ENCODE data around the gene PDSS2. TPM values are rescaled to one million over a fixed set of nuclear protein-coding genes. Genes with fewer than 3 reads are reported as not detected.
"Not testable (repeated sequence)": the region's sequence is repeated elsewhere in the genome, so short reads cannot be mapped to it uniquely, and the experiment has no call there.

The PDSS2 gene
- total and polyA plus RNA-seq, 7 donors, result 9.4 to 18.5 (median 11.1) TPM

- Histone ChIP-seq H3K9me3 (no peaks in the 10 kb centered on the region), H3K36me3 (no peaks in the 10 kb centered on the region), H3K27ac (peak overlapping the region; percentile 88 to 95 (median 92)), H3K4me1 (peaks cover 0 to 31% (median 17%) of the 10 kb centered on the region in 4 donors), H3K4me3 (peak overlapping the region; percentile 77 to 86 (median 82)), H3K27me3 (peaks cover 0 to 6% (median 0%) of the 10 kb centered on the region in 3 donors)
- WGBS, 2 donors, result 1% methylated on average over 51 of the region's 51 CpGs
- intact Hi-C loops (cut with DNase I), result loop anchor here (5.0 kb wide), 1 partner anchor 468 kb away; the partner anchor contains the start of gene SEC63
- DNase-seq, result peak; percentile 77
- TF ChIP-seq, protein P1, sequence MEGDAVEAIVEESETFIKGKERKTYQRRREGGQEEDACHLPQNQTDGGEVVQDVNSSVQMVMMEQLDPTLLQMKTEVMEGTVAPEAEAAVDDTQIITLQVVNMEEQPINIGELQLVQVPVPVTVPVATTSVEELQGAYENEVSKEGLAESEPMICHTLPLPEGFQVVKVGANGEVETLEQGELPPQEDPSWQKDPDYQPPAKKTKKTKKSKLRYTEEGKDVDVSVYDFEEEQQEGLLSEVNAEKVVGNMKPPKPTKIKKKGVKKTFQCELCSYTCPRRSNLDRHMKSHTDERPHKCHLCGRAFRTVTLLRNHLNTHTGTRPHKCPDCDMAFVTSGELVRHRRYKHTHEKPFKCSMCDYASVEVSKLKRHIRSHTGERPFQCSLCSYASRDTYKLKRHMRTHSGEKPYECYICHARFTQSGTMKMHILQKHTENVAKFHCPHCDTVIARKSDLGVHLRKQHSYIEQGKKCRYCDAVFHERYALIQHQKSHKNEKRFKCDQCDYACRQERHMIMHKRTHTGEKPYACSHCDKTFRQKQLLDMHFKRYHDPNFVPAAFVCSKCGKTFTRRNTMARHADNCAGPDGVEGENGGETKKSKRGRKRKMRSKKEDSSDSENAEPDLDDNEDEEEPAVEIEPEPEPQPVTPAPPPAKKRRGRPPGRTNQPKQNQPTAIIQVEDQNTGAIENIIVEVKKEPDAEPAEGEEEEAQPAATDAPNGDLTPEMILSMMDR (IDR thresholded peaks at IDR 0.05), result no peak
- TF ChIP-seq POLR2AphosphoS5 (IDR thresholded peaks at IDR 0.05), result no peak
- no peak for TF ChIP-seq POLR2A (IDR thresholded peaks at IDR 0.05)
- no peak for TF ChIP-seq EP300 (IDR thresholded peaks at IDR 0.05)
Measured at GRCh38 chr6:107488875-107489635, 29.7 kb upstream of the PDSS2 start.

- H3K27ac ChIP-seq, result peak overlapping the region; percentile 88 to 95 (median 92)
- H3K4me1 ChIP-seq, result peaks cover 0 to 26% (median 12%) of the 10 kb centered on the region in 4 donors
- H3K36me3 ChIP-seq, result no peaks in the 10 kb centered on the region
- H3K4me3 ChIP-seq, result peak overlapping the region; percentile 77 to 86 (median 82)
- no peaks in the 10 kb centered on the region for H3K9me3 ChIP-seq
- no peak for TF ChIP-seq EP300 (IDR thresholded peaks at IDR 0.05)
- TF ChIP-seq POLR2A (IDR thresholded peaks at IDR 0.05), result no peak
- TF ChIP-seq POLR2AphosphoS5 (IDR thresholded peaks at IDR 0.05), result no peak
- TF ChIP-seq, protein P1 (IDR thresholded peaks at IDR 0.05), result no peak
- DNase-seq, result no peak
- intact Hi-C loops (cut with DNase I), result loop anchor here (5.0 kb wide), 1 partner anchor 469 kb away; the partner anchor contains the start of gene SEC63
- H3K27me3 ChIP-seq, result peaks cover 0 to 6% (median 0%) of the 10 kb centered on the region in 3 donors
- WGBS, 2 donors, result 10 to 13% methylated on average over 27 of the region's 27 CpGs
Measured at GRCh38 chr6:107488174-107488874, 29.0 kb upstream of the PDSS2 start.

DNA sequence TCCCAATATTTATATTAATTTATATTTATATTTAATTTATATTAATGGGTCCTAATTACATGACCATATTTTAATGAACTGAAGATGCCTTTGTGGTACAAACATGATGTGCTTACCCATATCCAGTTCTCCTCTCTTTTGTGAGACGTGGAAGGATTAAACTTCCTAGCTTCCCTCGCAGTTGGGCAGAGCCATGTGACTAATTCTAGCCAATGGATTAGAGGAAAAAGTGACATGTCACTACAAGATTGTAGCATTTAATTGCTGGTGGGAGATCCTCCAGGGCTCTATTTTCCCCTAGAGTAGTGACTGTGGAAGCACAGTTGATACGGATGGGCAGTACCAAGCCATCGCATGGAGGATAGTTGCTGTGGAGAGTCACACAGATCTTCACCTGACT is 25.8 kb upstream of the PDSS2 start:
- 85 to 89% methylated on average over 4 of the region's 4 CpGs for WGBS, 2 donors
- DNase-seq, result no peak
- Histone ChIP-seq H3K27ac (no peak overlapping the region), H3K9me3 (no peaks in the 10 kb centered on the region), H3K4me3 (no peak overlapping the region), H3K36me3 (no peaks in the 10 kb centered on the region), H3K4me1 (peaks cover 0 to 9% (median 3%) of the 10 kb centered on the region in 4 donors), H3K27me3 (peaks cover 0 to 6% (median 0%) of the 10 kb centered on the region in 3 donors)
- TF ChIP-seq EP300 (IDR thresholded peaks at IDR 0.05), result no peak
- no peak for TF ChIP-seq POLR2AphosphoS5 (IDR thresholded peaks at IDR 0.05)
- TF ChIP-seq, protein P1 (IDR thresholded peaks at IDR 0.05), result no peak
- no peak for TF ChIP-seq POLR2A (IDR thresholded peaks at IDR 0.05)
- intact Hi-C loops (cut with DNase I), result loop anchor here (5.0 kb wide), 1 partner anchor 472 kb away; the partner anchor contains the start of gene SEC63

DNA sequence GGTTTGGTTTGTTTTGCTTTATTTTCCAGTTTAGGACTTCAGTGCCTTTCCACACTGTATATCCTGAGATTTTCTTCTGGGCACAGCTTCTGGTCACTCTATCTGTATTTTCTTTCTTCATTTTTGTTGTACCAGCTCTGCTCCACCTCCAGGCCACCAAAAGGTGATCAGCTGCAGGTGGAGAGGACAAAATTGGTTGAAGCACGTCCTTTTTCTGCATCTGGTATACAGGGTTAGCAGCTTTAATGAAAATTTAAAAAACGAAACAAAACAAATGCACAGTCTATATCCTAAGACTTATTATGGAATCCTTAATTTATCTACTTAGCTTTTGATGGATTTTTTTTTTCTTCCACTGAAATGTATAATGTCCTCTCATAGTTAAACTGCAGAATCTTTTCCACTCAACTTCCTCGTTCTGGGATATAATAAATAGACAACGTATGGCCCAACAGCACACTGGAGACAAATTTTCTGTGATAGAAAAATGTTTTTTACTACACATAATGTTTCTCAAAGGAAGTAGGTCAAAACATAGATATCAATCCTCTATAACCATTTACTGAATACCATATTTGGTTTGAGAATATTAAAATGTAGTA is 19.8 kb upstream of the PDSS2 start:
- H3K9me3 ChIP-seq, result no peaks in the 10 kb centered on the region
- H3K4me3 ChIP-seq, result no peak overlapping the region
- no peaks in the 10 kb centered on the region for H3K4me1 ChIP-seq
- no peak for DNase-seq
- H3K36me3 ChIP-seq, result no peaks in the 10 kb centered on the region
- no peaks in the 10 kb centered on the region for H3K27me3 ChIP-seq
- 73 to 78% methylated on average over 4 of the region's 4 CpGs for WGBS, 2 donors
- no peak overlapping the region for H3K27ac ChIP-seq
- intact Hi-C loops (cut with DNase I), result no loop called here
- TF ChIP-seq POLR2A (IDR thresholded peaks at IDR 0.05), result no peak
- TF ChIP-seq, protein P1 (IDR thresholded peaks at IDR 0.05), result no peak
- no peak for TF ChIP-seq POLR2AphosphoS5 (IDR thresholded peaks at IDR 0.05)
- no peak for TF ChIP-seq EP300 (IDR thresholded peaks at IDR 0.05)

DNA sequence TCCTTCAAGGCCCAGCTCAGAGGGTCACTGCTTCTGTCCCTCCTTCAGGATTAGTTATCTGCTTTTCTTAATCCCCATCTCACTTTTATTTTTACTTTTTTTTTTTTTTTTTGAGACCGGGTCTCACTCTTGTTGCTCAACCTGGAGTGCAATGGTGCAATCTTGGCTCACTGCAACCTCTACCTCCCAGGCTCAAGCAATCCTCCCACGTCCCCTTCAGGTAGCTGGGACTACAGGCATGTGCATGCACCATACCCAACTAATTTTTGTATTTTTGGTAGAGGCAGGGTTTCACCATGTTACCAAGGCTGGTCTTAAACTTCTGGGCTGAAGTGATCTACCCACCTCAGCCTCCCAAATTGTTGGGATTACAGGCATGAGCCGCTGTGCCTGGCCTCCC is 16.5 kb upstream of the PDSS2 start:
- DNase-seq; H3K4me3 ChIP-seq; H3K4me1 ChIP-seq; H3K27ac ChIP-seq; H3K27me3 ChIP-seq; H3K36me3 ChIP-seq; intact Hi-C loops (cut with DNase I); H3K9me3 ChIP-seq: not testable (repeated sequence)
- 84 to 91% methylated on average over 3 of the region's 3 CpGs for WGBS, 2 donors

GRCh38 chr6:107475360-107475759 is 16.0 kb upstream of the PDSS2 start:
- H3K27me3 ChIP-seq; H3K4me3 ChIP-seq; H3K4me1 ChIP-seq; H3K9me3 ChIP-seq; intact Hi-C loops (cut with DNase I); DNase-seq; H3K36me3 ChIP-seq; H3K27ac ChIP-seq: not testable (repeated sequence)
- WGBS, 2 donors, result 89 to 96% methylated on average over 3 of the region's 3 CpGs
